ENCODE measurements around the gene FAM118A.
"Not testable (repeated sequence)": the region's sequence is repeated elsewhere in the genome, so short reads cannot be mapped to it uniquely, and the experiment has no call there.

FAM118A gene

GRCh38 chr22:45334528-45334927 is 24.8 kb downstream of the FAM118A start:
- DNase-seq, result no peak

- no peak for DNase-seq
Observed at GRCh38 chr22:45335021-45335818, 25.5 kb downstream of the FAM118A start.

DNA sequence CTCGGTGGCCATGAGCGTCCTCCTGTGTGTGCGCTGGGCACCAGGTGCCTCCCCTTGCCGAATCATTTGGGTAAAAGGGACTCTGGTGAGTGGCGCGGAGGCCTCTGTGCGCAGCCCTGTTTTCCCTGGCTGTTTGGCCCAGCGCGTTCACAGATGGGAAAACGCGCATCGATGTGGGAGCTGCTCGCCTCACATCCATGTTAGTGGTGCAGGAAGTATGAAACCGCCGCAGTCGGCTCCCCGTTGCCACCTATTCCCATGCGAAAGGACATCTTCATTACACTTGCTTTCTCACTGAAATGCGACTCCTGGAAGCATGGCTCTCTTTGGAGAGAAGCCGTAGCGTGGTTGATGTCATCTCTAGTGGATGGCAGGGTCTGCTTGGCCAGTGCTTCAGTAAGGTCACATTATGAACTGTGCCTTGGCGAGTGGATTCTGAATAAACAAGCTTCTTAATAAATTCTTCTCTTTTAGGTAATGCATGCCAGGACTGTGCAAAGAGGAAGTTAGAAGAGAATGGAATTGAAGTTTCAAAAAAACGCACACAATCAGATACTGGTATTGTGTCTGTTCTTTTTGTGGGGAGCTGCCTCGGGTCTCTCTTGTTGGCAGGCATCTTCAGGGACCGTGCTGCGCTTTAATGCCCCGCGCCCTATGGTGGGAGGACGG is 26.3 kb downstream of the FAM118A start:
- DNase-seq, result no peak

DNA sequence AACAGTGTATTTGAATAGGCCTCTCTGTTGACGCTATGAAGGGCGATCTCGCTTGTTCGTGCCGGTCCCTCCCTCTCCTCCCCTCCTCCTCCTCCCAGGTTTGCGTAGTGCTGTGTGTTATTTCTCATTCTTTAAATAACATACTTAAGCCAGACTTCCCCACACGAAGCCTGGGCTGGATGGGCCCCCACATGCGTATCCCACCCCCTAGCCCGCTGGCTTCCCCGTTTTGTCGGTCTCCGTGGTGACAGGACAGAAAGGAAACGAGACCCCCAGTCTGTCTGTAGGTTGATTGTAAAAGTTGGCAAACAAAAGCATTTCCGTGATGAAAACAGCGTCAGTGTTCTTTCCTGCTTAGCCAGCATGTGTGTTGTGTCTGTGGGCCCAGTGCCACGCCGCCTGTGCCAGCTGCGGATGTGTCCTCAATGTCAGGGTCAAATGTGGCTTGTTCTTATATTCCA is 27.3 kb downstream of the FAM118A start:
- no peak for DNase-seq

GRCh38 chr22:45337536-45337935 is 27.8 kb downstream of the FAM118A start:
- no peak for DNase-seq

DNA sequence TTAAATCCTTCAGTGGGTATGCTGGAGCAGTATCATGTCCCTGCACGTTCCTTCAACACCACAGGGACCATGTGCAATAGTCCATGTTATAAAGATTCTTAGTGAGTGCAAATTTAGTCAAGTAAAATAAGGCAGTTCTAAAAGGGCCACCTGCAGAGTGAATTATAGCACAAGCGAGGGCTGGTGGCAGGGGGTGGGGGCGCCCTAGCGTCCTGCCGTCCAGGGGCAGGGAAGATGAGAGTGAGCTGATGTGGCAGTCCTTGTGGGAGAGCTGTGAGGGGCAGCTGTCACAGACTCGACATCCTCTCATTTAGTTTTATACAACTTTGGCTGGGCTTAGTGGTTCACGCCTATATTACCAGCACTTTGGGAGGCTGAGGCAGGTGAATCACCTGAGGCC is 29.1 kb downstream of the FAM118A start:
- no peak for DNase-seq

DNA sequence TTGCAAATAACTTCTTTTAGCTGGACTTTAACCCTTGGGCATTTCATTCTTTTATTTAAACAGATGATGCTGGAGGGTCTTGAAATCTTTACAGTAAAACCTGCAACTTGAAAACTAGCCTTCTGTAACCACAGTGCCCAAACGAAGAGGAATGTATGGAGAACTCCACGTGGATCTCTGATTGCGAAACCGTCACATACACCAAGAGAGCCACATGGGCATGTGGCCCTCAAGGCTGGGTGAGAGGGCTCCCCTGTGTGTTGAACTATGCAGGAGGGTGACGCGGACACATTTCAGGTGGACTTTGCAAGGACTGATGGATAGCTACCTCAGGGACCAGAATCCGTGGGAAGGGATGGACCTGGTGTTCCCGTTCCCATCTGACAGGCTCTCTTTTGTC is 30.6 kb downstream of the FAM118A start:
- DNase-seq, result no peak

- DNase-seq, result peak; percentile 54
Observed at GRCh38 chr22:45341498-45341897, 31.8 kb downstream of the FAM118A start.

DNA sequence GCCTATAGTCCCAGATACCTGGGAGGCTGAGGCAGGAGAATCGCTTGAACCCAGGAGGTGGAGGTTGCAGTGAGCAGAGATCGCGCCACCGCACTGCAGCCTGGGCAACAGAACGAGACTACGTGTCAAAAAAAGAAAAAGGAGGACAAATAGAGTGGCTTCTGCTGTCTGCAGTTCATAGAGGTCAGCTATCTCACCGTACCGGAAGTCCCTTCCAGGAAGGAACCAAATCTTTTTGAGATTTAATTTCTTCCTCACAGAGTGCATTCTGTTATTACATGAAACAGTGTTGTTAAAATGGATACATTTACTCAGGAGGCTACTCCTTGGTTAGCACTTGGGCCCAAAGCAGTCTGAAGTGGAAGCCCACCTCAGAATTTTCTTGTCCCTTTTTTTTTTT is 33.4 kb downstream of the FAM118A start:
- DNase-seq, result no peak

- DNase-seq, result no peak
Observed at GRCh38 chr22:45344334-45344733, 34.6 kb downstream of the FAM118A start.

GRCh38 chr22:45349916-45350315 is 40.2 kb downstream of the FAM118A start:
- no peak for DNase-seq

- no peak for DNase-seq
Observed at GRCh38 chr22:45351956-45352355, 42.2 kb downstream of the FAM118A start.

DNA sequence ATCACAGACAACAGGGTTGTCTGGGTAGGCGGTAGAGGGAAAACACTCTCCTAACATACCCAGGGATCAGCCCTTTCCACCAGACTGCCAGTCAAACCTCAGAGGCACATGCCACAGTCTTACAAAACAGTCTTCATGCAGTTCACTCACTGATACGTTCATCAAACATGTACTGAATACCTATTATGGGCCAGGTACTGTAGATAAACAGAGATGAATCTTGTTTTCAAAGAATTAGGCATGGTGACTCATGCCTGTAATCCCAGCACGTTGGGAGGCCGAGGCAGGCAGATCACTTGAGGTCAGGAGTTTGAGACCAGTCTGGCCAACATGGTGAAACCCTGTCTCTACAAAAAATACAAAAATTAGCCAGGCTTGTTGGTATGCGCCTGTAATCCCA is 43.0 kb downstream of the FAM118A start:
- DNase-seq, result not testable (repeated sequence)

GRCh38 chr22:45353786-45354185 is 44.1 kb downstream of the FAM118A start:
- DNase-seq, result no peak

DNA sequence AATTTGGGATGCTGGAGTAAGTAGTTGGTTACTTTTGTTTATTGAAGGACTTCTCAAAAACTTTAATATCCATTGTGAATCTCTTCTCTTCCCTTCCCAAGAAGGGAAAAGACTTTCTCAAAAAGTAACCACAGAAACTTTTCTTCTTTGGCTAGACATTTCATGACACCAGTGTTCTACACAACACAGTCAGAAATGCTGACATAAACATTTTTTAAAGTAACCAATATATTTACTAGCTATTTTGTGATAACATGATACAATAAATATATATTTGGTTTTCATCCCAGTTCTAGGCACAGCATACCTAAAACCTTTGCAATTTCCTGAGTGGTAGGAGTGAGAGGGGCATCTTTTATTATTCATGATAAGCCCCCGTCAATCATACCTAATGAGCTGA is 47.8 kb downstream of the FAM118A start:
- DNase-seq, result no peak

DNA sequence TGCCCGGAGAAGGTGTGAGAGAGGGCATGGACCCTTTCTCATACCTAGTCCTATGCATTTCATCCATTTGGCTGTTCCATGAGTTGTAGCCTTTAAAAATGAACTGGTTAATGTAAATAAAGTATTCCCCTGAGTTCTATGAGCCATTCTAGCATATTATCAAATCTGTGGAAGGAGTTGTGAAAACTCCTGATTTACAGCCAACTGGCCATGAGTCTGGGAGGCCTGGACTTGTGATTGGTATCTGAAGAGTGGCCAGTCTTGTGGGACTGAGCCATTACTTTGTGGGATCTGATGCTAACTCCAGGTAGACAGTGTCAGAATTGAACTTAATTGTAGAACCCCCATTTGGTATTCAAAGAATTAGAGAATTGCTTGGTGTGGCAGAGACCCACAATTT is 48.4 kb downstream of the FAM118A start:
- DNase-seq, result no peak

- DNase-seq, result no peak
Observed at GRCh38 chr22:45359627-45360026, 49.9 kb downstream of the FAM118A start.

- DNase-seq, result no peak
Observed at GRCh38 chr22:45366713-45367112, 57.0 kb downstream of the FAM118A start.

- DNase-seq, result not testable (repeated sequence)
Observed at GRCh38 chr22:45373592-45373991, 63.9 kb downstream of the FAM118A start.

- no peak for DNase-seq
Observed at GRCh38 chr22:45376009-45376408, 66.3 kb downstream of the FAM118A start.

GRCh38 chr22:45376703-45377102 is 67.0 kb downstream of the FAM118A start:
- no peak for DNase-seq

- no peak for DNase-seq
Observed at GRCh38 chr22:45381348-45381747, 71.6 kb downstream of the FAM118A start.

DNA sequence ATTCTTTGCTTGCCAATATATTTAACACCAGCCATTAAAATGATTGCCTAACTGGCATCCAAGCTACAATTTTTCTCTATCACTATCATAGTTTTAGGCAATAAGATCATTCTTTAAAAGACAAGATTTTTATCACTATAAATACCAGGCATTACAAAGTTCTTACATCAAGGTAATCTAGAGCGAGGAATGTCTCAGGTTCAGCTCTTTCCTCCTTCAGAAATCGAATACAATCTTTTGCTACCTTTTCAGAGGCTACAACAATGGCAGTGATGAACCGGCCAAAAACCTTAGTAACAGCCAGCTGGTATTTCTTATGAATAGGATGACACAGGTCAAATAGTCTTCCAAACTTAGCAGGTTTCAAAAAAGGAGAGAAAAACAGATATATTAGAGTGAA is 79.8 kb downstream of the FAM118A start:
- DNase-seq, result no peak
